HG02840 (cell line): ENCODE data around the gene CEP170B.
"Not testable (repeated sequence)": the region's sequence is repeated elsewhere in the genome, so short reads cannot be mapped to it uniquely, and the experiment has no call there.

ENCODE experiments used
- ATAC-seq: cut with Tn5 transposase; IDR thresholded peaks from one replicate; pipeline ENCODE4 v1.9.1; 2021; ENCODE audit warnings: mild to moderate bottlenecking, moderate library complexity, moderate number of reproducible peaks; ENCODE audit not compliant: unreplicated experiment, low FRiP score

The CEP170B gene

DNA sequence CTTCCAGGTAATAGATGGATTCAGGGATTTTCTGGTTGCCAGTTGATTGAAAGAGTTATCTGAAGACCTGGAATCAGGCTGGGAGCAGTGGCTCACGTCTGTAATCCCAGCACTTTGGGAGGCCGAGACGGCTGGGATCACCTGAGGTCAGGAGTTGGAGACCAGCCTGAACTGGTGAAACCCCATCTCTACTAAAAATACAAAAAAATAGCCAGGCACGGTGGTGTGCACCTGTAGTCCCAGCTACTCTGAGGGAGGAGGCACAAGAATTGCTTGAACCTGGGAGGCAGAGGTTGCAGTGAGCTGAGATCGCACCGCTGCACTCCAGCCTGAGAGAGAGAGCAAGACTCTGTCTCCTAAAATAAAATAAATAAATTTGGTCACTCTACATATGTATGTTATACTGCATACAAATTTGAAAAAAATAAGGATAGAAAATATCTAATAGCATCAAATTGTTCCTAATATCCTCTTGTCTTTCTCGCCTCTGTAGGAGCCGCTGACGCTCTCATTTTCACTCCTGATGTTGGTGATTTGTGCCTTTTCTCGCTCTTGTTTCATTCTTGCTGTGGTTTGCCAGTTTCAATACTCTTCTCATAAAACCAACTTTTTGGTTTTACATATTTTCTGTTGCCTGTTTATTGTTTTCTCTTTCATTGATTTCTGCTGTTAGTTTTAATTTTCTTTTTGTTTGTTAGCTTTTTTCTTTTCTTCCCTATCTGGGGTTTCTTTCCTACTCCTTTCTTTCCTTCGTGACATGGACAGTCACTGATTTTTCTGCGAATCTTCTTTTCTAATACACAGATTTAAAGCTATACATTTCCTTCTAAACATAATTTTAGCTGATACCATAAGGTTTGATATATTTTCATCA lies 35.8 kb downstream of the CEP170B start:
- no peak for ATAC-seq

DNA sequence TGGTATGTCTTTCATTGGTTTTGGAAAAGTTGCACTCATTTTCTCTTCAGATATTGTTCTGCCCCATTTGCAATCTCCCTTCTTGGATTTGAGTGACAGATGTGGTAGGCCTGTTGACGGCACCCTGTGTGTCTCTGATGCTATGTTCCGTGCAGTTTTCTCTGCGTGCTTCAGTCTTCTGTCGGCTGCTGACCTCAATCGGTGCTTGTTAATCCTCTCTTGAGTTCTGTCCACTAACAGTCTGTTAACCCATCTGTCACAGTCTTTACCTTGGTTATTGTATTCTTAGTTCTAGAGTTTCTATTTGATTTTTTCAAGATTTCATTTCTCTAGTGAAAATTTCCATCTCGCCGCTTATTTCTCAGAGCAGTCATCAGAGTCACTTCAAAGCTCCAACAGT lies 38.9 kb downstream of the CEP170B start:
- no peak for ATAC-seq

DNA sequence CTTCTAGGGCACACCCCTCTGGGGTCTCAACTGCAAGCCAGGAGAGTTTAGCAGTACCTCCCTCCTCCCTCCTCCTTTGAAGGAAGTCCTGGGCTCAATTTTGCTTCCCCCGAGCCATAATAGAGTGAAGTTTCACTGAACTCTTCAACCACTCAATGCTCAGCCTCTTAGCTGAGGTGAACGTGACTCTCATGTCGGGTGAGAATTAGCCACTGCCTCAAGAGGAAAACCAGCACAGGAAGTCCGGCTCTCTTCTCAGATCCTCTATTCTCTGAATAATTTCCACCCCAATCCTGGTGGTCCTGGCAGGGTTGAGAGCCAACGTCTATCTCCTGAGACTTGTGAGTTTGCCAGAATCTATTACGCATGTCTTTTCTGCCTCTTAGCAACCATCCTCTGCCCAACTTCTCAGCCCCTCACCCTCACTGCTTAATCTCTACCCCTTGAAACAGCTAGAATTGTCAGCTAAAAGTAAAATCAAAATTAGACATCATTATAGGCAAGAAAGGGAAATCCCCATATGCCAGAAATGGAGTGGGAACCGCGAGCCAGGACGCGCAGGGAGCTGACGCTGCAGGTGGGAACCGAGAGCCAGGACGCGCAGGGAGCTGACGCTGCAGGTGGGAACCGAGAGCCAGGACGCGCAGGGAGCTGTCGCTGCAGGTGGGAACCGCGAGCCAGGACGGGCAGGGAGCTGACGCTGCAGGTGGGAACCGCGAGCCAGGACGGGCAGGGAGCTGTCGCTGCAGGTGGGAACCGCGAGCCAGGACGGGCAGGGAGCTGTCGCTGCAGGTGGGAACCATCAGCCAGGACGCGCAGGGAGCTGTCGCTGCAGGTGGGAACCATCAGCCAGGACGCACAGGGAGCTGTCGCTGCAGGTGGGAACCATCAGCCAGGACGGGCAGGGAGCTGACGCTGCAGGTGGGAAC lies 39.8 kb downstream of the CEP170B start:
- ATAC-seq, result not testable (repeated sequence)

DNA sequence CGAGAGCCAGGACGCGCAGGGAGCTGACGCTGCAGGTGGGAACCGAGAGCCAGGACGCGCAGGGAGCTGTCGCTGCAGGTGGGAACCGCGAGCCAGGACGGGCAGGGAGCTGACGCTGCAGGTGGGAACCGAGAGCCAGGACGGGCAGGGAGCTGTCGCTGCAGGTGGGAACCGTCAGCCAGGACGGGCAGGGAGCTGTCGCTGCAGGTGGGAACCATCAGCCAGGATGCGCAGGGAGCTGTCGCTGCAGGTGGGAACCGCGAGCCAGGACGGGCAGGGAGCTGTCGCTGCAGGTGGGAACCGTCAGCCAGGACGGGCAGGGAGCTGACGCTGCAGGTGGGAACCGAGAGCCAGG lies 40.5 kb downstream of the CEP170B start:
- not testable (repeated sequence) for ATAC-seq

DNA sequence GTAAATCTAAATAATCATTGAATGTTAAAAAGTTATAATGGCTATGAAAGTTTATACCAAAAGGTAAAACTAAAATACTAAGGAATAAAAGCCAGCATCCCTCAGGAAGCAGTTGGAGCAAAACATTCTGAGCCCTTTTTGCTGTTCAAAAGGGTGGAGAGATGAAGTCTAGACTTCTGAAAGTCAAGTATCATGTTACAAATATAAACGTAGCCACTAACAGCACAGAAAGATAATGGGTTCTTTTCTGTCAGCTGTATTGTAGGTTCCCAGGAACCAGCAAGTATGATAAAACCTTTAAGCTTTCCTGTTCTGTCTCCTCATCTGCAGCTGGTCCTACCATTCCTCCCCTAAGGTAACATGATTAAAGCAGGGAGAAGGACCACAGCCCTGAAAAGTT lies 43.2 kb downstream of the CEP170B start:
- ATAC-seq, result no peak

GRCh38 chr14:104912053-104912452 lies 47.0 kb downstream of the CEP170B start:
- ATAC-seq, result no peak

DNA sequence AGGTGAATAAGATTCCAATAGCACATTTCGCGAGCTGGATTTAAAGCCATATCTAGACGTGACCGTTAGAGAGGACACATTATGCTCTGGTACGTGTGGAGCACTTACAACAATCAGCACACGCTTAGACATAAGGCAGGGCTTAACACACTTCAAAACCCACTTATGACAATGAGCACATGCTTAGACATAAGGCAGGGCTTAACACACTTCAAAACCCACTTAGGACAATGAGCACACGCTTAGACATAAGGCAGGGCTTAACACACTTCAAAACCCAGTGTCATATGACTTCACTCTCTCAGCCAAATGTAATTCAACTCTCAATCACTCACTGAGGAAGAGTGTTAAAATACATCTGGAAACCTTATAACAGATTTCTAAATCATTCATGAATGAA lies 48.4 kb downstream of the CEP170B start:
- ATAC-seq, result no peak

GRCh38 chr14:104917116-104917515 lies 52.0 kb downstream of the CEP170B start:
- no peak for ATAC-seq

DNA sequence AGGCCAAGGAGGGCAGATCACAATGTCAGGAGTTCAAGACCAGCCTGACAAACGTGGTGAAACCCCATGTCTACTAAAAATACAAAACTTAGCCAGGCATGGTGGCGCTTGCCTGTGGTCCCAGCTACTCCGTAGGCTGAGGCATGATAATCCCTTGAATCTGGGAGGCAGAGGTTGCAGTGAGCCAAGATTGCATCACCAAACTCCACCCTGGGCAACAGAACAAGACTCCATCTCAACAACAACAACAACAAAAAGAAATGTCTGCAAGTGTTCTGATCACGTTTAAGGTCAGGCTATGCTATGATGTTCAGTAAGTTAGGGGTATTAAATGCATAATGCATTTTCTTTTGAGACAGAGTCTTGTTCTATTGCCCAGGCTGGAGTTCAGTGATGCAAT lies 52.9 kb downstream of the CEP170B start:
- no peak for ATAC-seq

DNA sequence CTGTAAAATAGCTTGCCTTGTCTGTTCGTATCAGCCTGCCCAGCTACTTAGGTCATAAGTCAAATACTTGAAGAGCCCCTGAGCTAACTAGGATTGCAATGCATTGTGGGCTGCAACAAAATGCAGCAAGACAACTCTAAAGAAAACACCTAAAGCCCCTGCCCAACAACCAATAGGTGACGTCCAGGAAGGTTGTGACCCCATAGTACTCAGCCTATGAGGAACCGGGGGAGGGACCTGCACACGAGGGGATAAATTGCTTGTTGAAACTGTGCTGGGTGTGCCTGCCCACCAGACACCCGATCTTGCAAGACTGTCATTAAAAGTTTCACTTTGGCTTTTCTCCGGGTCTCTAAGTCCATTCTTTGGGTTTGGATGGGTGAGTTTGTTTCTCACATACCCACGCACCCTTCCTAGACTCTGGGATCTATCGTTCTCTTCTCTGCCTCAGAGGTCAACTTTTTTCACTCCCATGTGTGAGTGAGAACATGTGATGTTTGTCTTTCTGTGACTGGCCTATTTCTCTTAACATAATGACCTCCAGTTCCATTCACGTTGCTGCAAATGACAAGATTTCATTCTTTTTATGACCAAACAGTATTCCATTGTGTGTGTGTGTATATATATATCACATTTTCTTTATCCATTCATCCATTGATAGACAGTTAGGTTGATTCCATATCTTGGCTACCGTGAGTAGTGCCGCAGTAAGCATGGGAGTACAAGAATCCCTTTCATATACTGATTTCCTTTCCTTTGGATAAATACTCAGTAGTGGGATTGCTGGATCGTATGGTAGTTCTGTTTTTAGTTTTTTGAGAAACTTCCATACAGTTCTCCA lies 54.3 kb downstream of the CEP170B start:
- ATAC-seq, result not testable (repeated sequence)

DNA sequence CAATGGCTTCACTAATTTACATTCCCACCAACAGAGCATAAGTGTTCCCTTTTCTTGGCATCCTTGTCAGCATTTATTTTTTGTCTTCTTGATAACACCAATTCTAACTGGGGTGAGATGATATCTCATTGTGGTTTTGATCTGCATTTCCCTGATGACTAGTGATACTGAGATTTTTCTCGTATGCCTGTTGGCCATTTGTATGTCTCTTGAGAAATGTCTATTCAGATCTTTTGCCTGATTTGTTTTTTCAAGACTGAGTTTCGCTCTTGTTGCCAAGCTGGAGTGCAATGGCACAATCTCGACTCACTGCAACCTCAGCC lies 54.9 kb downstream of the CEP170B start:
- ATAC-seq, result no peak

DNA sequence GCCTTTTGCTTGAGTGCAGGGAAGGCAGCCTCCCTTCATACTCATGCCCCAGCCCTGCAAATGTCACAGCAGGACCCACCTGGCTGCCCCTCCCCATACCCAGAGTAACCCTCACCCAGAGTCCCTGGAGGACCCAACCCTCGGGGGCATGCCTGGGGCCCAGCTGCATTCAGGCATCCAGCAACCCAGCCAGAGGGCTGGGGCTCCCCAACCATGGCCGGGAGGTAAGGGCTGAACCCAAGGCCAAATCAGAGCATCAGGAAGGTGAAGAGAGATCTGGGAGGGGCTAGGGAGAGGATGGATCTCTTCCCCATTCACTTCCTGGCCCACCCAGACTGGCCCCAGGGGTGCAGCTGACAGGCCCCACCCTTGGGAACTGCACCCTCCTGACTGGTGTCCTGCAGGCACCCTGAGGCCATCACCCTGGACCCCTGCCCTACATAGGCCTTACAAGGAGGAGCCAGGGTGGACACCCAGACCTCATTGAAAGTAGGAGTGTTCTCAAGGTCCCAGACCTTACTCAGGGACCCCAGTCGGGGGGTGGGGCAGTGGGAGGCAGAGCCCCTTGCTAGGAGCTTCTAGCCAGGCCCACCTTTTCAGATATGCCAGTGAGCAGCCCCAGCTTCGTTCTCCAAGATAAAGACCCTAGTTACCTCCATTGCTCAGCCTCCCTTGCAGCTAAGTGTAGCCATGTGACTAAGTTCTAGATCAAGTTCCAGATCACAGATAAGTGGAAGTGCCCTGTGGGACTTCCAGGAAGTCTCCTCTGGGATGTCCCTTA lies 58.8 kb downstream of the CEP170B start:
- ATAC-seq, result no peak

GRCh38 chr14:104924421-104925213 lies 59.5 kb downstream of the CEP170B start, which contains the start of gene PLD4:
TSS of gene PLD4 (plus strand) at chr14:104924879. CDS start at chr14:104927141, 2,262 bp downstream.
- ATAC-seq, result no peak

- ATAC-seq, result no peak
These were observed 60.3 kb downstream of the CEP170B start for GRCh38 chr14:104925214-104925854.

DNA sequence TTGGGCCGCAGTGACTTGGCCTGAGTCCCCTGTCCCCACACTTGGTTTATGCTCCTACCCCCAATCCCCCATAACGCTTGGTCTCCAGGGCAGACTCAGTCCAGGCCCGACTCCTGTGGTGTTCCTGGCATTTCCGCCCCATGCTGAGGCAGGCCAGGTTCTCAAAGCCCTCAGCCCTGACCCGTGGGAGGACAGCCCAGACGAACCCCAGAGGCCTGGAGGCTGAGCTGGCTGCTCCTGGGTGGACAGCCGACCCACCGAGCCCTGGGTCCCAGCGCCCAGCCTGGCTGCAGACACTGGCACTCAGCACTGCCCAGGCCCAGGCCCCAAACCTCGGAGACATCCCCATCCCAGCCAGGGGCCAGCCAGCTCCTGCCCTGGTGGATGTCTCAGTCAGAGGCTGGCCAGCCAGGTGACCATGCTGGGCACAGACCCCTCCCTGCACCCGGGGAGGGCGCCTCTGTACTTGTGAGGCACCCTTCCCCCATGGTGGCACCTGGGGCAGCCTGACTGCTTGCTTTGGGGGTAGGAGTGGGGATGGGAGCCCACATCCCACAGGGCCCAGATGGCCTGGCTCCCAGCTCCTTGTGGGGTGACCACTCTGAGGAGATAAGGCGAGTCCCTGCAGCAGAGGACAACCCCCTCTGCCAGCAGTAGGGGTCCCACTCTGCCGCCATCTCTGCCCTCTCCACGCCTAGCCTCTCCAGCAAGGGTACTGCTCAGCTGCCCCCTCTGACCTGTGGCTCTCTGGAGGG lies 61.0 kb downstream of the CEP170B start:
- ATAC-seq, result no peak

DNA sequence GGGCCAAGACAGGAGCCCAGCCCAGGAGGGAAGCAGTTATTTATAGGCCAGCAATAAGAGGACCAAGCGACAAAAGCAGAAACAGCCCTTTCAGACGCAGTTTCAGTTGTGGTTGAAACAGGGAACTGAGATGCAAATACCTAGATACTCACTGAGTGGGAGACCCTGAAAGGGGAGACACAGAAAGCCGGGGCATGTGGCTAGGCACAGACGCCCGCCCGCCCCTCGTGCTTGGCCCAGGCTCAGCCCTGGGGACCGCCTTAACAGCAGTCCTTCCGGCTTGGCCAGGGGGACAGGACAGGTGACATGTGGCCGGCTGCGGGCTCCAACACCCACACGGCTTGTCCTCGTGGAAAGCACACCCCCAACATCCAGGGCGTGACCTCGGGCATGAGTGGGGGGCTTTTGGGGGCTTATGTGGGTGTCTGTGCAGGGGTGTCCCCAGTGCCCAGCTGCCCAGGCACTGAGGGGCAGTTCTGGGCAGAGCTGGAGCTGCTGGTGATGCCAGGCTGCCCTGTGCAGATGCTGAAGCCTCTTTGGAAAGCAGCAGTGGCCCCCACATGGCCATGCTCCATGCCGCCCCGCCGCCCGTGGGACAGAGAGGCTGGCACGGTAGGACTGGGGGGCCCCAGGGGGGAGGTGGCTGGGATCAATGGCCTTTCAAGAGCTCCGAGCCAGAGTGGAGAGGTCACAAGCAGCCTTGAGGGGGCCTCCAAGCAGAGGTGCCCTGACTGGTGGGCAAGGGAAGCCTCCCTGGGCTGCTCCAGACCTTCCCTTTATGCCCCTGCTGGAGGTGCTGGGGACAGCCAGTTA lies 61.8 kb downstream of the CEP170B start:
- ATAC-seq, result peak; percentile 69

DNA sequence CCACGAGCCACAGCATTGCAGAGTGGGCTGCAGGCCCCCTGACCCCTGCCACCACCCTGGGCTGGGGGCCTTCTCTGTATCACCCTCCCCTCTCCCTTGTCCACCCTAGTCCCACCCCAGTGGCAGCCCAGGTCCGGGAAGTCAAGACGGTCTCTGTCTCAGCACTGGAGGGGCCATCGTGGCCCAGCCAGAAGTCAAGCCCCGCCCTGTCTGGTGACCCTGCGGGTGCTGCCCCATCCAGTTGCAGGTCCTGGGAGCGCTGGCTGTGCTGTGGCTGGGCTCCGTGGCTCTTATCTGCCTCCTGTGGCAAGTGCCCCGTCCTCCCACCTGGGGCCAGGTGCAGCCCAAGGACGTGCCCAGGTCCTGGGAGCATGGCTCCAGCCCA lies 62.4 kb downstream of the CEP170B start:
- ATAC-seq, result no peak
